ENCODE measurements around the gene UFSP1. TPM values are rescaled to one million over a fixed set of nuclear protein-coding genes. Genes with fewer than 3 reads are reported as not detected.

UFSP1 gene
- total and polyA plus RNA-seq, 7 donors, result 2.5 to 8.0 (median 5.4) TPM

- ATAC-seq (no peak), DNase-seq (peak in 1 of 2 donors; percentile 33)
- Histone ChIP-seq H3K4me1 (peaks cover 42% of the 10 kb centered on the region), H3K36me3 (ENCODE audit: insufficient read depth in 1 of 2, low read depth in 1 of 2) (peaks cover 7 to 65% of the 10 kb centered on the region in 2 donors), H3K27me3 (ENCODE audit: insufficient read depth in 3 of 3, low read length in 2 of 3) (no peaks in the 10 kb centered on the region), H3K27ac (peak overlapping the region; percentile 98), H3K4me3 (peak overlapping the region; percentile 7), H3K9me3 (no peaks in the 10 kb centered on the region)
- TF ChIP-seq CTCF (IDR thresholded peaks at IDR 0.05), result no peak
- WGBS, 3 donors, result 56 to 74% (median 69%) methylated on average over 7 of the region's 7 CpGs
- intact Hi-C loops (cut with DNase I), result no loop called here
Observed at GRCh38 chr7:100878013-100878412, 11.5 kb downstream of the UFSP1 start.

- intact Hi-C loops (cut with DNase I), result no loop called here
- DNase-seq (no peak), ATAC-seq (peak; percentile 32 to 55 (median 40))
- WGBS, 3 donors, result 1% methylated on average over 33 to 39 of the region's 39 CpGs
- TF ChIP-seq CTCF (IDR thresholded peaks at IDR 0.05), result no peak
- H3K27me3 ChIP-seq (ENCODE audit: insufficient read depth in 3 of 3, low read length in 2 of 3), result no peaks in the 10 kb centered on the region
- H3K36me3 ChIP-seq (ENCODE audit: insufficient read depth in 1 of 2, low read depth in 1 of 2), result peaks cover 0 to 52% of the 10 kb centered on the region in 2 donors
- H3K27ac ChIP-seq, result peak overlapping the region; percentile 98
- peaks cover 42% of the 10 kb centered on the region for H3K4me1 ChIP-seq
- H3K9me3 ChIP-seq, result no peaks in the 10 kb centered on the region
- peak overlapping the region; percentile 98 for H3K4me3 ChIP-seq
Observed at GRCh38 chr7:100875356-100875751, 14.2 kb downstream of the UFSP1 start.

DNA sequence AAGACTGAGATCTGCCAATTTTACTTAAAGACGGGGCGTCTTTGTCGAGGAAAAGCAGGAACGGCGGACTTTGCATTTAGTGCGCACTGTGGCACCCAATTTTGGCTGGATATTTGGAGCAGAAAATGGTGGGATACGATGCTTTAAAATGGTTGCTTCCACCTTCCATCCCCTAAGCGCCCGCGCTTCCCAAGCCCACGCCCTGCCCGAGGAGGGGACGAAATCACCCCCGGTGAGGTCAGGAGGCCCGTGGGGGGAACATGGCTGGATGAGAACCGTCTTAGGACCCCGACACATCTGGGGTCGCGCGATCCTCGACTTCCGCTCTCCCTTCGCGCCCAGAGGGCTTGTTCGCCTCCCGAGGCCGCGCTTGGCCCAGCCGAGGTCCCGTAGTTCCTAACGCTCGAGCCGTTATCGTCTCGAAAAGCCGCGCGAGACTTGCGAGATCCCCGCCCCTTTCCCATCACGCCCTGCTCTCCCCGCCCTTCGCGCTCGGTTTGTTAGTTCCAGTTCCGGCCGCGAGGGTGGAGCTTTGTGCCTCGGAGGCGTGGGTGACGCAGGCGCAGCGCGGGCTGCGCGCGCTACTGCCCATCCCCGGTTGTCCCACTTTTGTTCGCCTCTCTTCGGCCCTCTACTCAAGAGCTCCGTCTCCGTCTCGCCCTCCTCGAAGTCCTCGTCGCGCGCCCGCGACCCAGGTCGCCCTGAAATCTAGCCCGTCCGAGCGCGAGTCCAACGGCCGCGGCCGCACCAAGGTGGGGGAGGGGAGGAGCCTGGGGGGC lies 14.7 kb downstream of the UFSP1 start, which contains the start of gene SRRT:
Gene SRRT, plus strand, starts transcription at position 527 of the 779 bp plus-strand sequence. CDS start 488 bp downstream, outside the sequence.
- ATAC-seq, result peak; percentile 96 to 97 (median 96)
- Histone ChIP-seq H3K9me3 (no peaks in the 10 kb centered on the region), H3K27ac (peak within 1 kb of the TSS; percentile 98), H3K4me1 (peaks cover 42% of the 10 kb centered on the region), H3K4me3 (peak within 1 kb of the TSS; percentile 98), H3K36me3 (ENCODE audit: insufficient read depth in 1 of 2, low read depth in 1 of 2) (peaks cover 0 to 54% of the 10 kb centered on the region in 2 donors), H3K27me3 (ENCODE audit: insufficient read depth in 3 of 3, low read length in 2 of 3) (no peaks in the 10 kb centered on the region)
- peak; percentile 45 for TF ChIP-seq CTCF (IDR thresholded peaks at IDR 0.05)
- WGBS, 3 donors, result 1% methylated on average over 73 to 79 of the region's 79 CpGs
- intact Hi-C loops (cut with DNase I), result no loop called here
- DNase-seq, result peak; percentile 99

DNA sequence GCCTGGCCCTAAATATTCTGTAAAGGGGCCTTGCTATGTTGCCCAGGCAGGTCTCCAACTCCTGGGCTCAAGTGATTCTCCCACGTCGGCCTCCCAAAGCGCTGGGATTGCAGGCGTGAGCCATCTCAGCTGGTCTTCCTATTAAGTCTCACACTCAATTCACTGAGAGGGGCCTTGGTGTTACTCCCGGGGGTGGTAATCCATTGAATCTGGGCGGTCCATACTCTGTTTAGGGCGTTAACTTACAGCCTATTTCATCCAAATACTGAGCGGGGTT lies 15.3 kb downstream of the UFSP1 start:
- intact Hi-C loops (cut with DNase I), result no loop called here
- H3K9me3 ChIP-seq, result no peaks in the 10 kb centered on the region
- peak overlapping the region; percentile 98 for H3K27ac ChIP-seq
- ATAC-seq, result peak in 3 of 4 donors; percentile 1 to 2 (median 1)
- peaks cover 0 to 51% of the 10 kb centered on the region in 2 donors for H3K36me3 ChIP-seq (ENCODE audit: insufficient read depth in 1 of 2, low read depth in 1 of 2)
- TF ChIP-seq CTCF (IDR thresholded peaks at IDR 0.05), result no peak
- WGBS, 3 donors, result 39 to 45% (median 41%) methylated on average over 8 of the region's 8 CpGs
- no peaks in the 10 kb centered on the region for H3K27me3 ChIP-seq (ENCODE audit: insufficient read depth in 3 of 3, low read length in 2 of 3)
- DNase-seq, result no peak
- peak overlapping the region; percentile 98 for H3K4me3 ChIP-seq
- peaks cover 42% of the 10 kb centered on the region for H3K4me1 ChIP-seq
